K562 (cell line): ENCODE measurements around the gene MPV17L2. TPM values are rescaled to one million over a fixed set of nuclear protein-coding genes. Genes with fewer than 3 reads are reported as not detected.

Experiments
- BCOR ChIP-seq: fragments of 450-650 bp; IDR thresholded peaks from 2 replicates; pipeline ENCODE4 v1.6.1; 2016
- CBX3 ChIP-seq, 2 experiments: IDR thresholded peaks; 1 replicate in 1 of 2; 2 replicates in 1 of 2; pipeline ENCODE4 v1.6.1; 2012; ENCODE audit warnings: inconsistent platforms in 2 of 2, low read length in 2 of 2, borderline replicate concordance in 1 of 2, control low read depth in 1 of 2
- CREM ChIP-seq: IDR thresholded peaks from 2 replicates; pipeline ENCODE4 v1.6.1; 2014; ENCODE audit warnings: antibody characterized with exemption, low read depth
- DEAF1 ChIP-seq: fragments of 450-650 bp; formaldehyde crosslinking; IDR thresholded peaks from 2 replicates; pipeline ENCODE4 v1.4.0; 2020; ENCODE audit warnings: mild to moderate bottlenecking, moderate library complexity
- ESRRA ChIP-seq: fragments of 450-650 bp; IDR thresholded peaks from 2 replicates; pipeline ENCODE4 v1.6.1; 2014; ENCODE audit warnings: low read depth, mild to moderate bottlenecking, moderate library complexity, borderline replicate concordance
- MXI1 ChIP-seq: IDR thresholded peaks from 2 replicates; pipeline ENCODE4 v1.6.1; 2011; ENCODE audit warnings: low read depth, mild to moderate bottlenecking, improper control_type of control experiment, low read length
- RAD21 ChIP-seq, 2 experiments: fragments of 250-450 bp in 1 of 2; fragments of 450-650 bp in 1 of 2; sonication (Bioruptor Pico) in 1 of 2; formaldehyde crosslinking in 1 of 2; IDR thresholded peaks in 1 of 2; conservative IDR thresholded peaks in 1 of 2; 2 replicates each; pipeline versions ENCODE4 v1.4.0 to v1.8.0; 2020 to 2022; ENCODE audit warnings: mild to moderate bottlenecking in 2 of 2, moderate library complexity in 1 of 2
- RAD51 ChIP-seq: fragments of 450-650 bp; IDR thresholded peaks from 2 replicates; pipeline ENCODE4 v1.7.1; 2016; ENCODE audit warnings: low read depth, mild to moderate bottlenecking, borderline replicate concordance
- RB1 ChIP-seq: fragments of 450-650 bp; IDR thresholded peaks from 2 replicates; pipeline ENCODE4 v1.6.1; 2017; ENCODE audit warnings: low read depth, mild to moderate bottlenecking
- SIN3A ChIP-seq, 2 experiments: fragments of 150-350 bp in 1 of 2; IDR thresholded peaks; 2 replicates each; pipeline ENCODE4 v1.6.1; 2011 to 2016; ENCODE audit warnings: borderline replicate concordance in 2 of 2, low read depth in 2 of 2, low read length in 2 of 2, mild to moderate bottlenecking in 2 of 2, moderate library complexity in 2 of 2; ENCODE audit not compliant: control insufficient read depth in 1 of 2
- ZNF121 ChIP-seq: sonication (generic); formaldehyde crosslinking; conservative IDR thresholded peaks from 2 replicates; pipeline ENCODE4 v1.8.0; 2022; ENCODE audit warnings: missing genetic modification reagents
- ZNF395 ChIP-seq: fragments of 200-800 bp; sonication (Bioruptor generic); IDR thresholded peaks from 2 replicates; pipeline ENCODE4 v1.6.1; 2017; ENCODE audit warnings: missing genetic modification characterization, missing compliant biosample characterization
- ZNF668 ChIP-seq: fragments of 250-450 bp; sonication (Bioruptor Pico); IDR thresholded peaks from 2 replicates; pipeline ENCODE4 v1.8.0; 2022; ENCODE audit warnings: mild to moderate bottlenecking, inconsistent platforms
- polyA plus RNA-seq, 8 experiments: library from polyadenylated mRNA; depleted of rRNA in 4 of 8; stranded (reverse) in 5 of 8; unstranded in 3 of 8; fragments of >200 nt; fragmentation: Nextera tagmentation in 2 of 8; fragmentation: Illumina TruSeq in 1 of 8; extraction: Ambion mirVana in 2 of 8; extraction: Trizol in 1 of 8; gene quantifications; 2 replicates each; pipeline versions ENCODE4 v1.2.1 to v1.2.3, GENCODE V29; 2011 to 2014; ENCODE audit warnings: inconsistent platforms in 1 of 8, missing spikeins in 1 of 8
- total RNA-seq, 7 experiments: library from RNA; depleted of rRNA in 6 of 7; stranded (reverse); fragments of >200 nt in 6 of 7; fragmentation: Illumina TruSeq in 2 of 7; extraction: Trizol in 2 of 7; gene quantifications; 2 replicates each; pipeline versions ENCODE4 v1.2.1 to v1.2.3, GENCODE V29; 2011 to 2021; ENCODE audit warnings: low replicate concordance in 1 of 7
- TF ChIP-seq, protein P1 (sequence below): sonication (generic); formaldehyde crosslinking; IDR thresholded peaks from 2 replicates; pipeline ENCODE4 v1.8.0; 2022; ENCODE audit warnings: mild to moderate bottlenecking, missing genetic modification reagents
- TF ChIP-seq, protein P2 (sequence below), 3 experiments: fragments of 200-800 bp in 1 of 3; sonication (Bioruptor generic) in 1 of 3; sonication (generic) in 1 of 3; formaldehyde crosslinking in 1 of 3; IDR thresholded peaks; 2 replicates each; pipeline versions ENCODE4 v1.6.1 to v1.8.0; 2016 to 2022; ENCODE audit warnings: mild to moderate bottlenecking in 2 of 3, missing compliant biosample characterization in 2 of 3, missing genetic modification characterization in 2 of 3, missing genetic modification reagents in 1 of 3
- TF ChIP-seq, protein P3 (sequence below): sonication (generic); formaldehyde crosslinking; IDR thresholded peaks from 2 replicates; pipeline ENCODE4 v1.5.0; 2020; ENCODE audit warnings: missing genetic modification reagents

MPV17L2 gene
- total and polyA plus RNA-seq, 9 of the 15 experiments (the other 6 are each of a cell fraction or from before 2014, with no cell fraction given) = 10.6 to 60.2 (median 28.5) TPM

DNA sequence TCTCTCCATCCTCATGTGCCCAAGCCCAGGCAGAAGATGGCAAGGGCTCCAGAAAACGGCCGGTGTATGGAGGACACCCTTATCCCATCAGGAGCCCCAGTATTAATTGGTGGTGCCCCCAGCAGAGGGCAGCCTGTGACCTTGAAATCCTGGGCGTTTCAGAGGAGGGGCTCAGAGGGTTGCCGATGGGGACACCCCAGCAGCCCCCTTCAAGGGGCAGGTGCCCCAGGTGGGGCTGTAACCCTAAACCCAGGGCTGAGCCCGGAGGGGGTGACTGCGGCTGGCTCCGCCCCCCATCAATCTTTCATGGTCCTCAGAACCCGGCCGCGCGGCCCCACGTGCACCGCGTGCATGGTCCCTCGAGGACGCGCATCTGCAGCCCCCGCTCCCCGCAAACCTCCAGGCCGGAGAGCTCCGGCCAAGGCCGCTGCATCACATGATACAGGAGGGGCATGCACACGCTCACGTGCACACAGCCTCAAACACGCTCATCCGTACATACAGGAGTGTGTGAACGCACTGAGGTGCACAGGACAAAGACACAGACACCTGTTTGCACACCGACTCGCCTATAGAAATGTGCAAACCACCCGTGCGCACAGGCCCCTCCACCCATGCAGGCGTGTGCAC is 9.9 kb downstream of the MPV17L2 start (continued):
- TF ChIP-seq BCOR = 0 out of 2 replicates have a peak, but pooled peaks have one; percentile 6
- peak; percentile 54 for TF ChIP-seq DEAF1
- TF ChIP-seq, protein P1, sequence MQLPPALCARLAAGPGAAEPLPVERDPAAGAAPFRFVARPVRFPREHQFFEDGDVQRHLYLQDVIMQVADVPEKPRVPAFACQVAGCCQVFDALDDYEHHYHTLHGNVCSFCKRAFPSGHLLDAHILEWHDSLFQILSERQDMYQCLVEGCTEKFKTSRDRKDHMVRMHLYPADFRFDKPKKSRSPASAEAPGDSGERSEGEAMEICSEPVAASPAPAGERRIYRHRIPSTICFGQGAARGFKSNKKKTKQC = peak; percentile 79; the same call in 1 of the 2 replicates
- peak; percentile 48 for TF ChIP-seq RAD51
- 0 out of 3 replicates have a peak, but pooled peaks of 1 of the 2 experiments have one; percentile 34 for TF ChIP-seq CBX3 (IDR thresholded peaks at IDR 0.05; ENCODE audit: borderline replicate concordance in 1 of 2, low read length in 2 of 2)
- peak; percentile 90 for TF ChIP-seq ESRRA
- TF ChIP-seq, protein P2, sequence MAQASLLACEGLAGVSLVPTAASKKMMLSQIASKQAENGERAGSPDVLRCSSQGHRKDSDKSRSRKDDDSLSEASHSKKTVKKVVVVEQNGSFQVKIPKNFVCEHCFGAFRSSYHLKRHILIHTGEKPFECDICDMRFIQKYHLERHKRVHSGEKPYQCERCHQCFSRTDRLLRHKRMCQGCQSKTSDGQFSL (CRISPR knock-in tag; IDR thresholded peaks at IDR 0.05) = 0 out of 2 replicates have a peak, but pooled peaks have one; percentile 33
- TF ChIP-seq, protein P2 (tag; IDR thresholded peaks at IDR 0.05) = no peak
- TF ChIP-seq ZNF395 = no peak
- TF ChIP-seq CREM = 0 out of 2 replicates have a peak, but pooled peaks have one; percentile 2
- TF ChIP-seq RB1 = peak; percentile 67; the same call in 1 of the 2 replicates
- peak; percentile 51 to 76 for TF ChIP-seq RAD21 (CRISPR knock-in tag; conservative IDR thresholded peaks at IDR 0.05 in 1 of 2, IDR thresholded peaks at IDR 0.05 in 1 of 2)
- TF ChIP-seq, protein P3, sequence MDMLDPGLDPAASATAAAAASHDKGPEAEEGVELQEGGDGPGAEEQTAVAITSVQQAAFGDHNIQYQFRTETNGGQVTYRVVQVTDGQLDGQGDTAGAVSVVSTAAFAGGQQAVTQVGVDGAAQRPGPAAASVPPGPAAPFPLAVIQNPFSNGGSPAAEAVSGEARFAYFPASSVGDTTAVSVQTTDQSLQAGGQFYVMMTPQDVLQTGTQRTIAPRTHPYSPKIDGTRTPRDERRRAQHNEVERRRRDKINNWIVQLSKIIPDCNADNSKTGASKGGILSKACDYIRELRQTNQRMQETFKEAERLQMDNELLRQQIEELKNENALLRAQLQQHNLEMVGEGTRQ (CRISPR knock-in tag) = peak; percentile 62; the same call in 1 of the 2 replicates
- no peak; the same call in 1 of the 2 replicates for TF ChIP-seq MXI1
- no peak for TF ChIP-seq ZNF121
- TF ChIP-seq SIN3A (IDR thresholded peaks at IDR 0.05; ENCODE audit: borderline replicate concordance in 2 of 2, control insufficient read depth in 1 of 2, low read depth in 2 of 2, low read length in 2 of 2) = 0 out of 4 replicates have a peak, but pooled peaks of 1 of the 2 experiments have one; percentile 25
- TF ChIP-seq ZNF668 = 0 out of 2 replicates have a peak, but pooled peaks have one; percentile 41
